Adrenal gland (tissue), 12 donors: Measurements from ENCODE around the gene KRTAP4-11. TPM values are rescaled to one million over a fixed set of nuclear protein-coding genes. Genes with fewer than 3 reads are reported as not detected.
"Not testable (repeated sequence)": the region's sequence is repeated elsewhere in the genome, so short reads cannot be mapped to it uniquely, and the experiment has no call there.

ENCODE experiments used
- DNase-seq, 7 donors: peaks; one replicate each; pipeline ENCODE4 v3.0.0-alpha.2; 2019 to 2020
- H3K27ac ChIP-seq, 5 donors: fragments of 200-600 bp; sonication (generic) in 4 of 5; 1 replicate in 3 of 5; 2 replicates in 2 of 5; pipeline versions ENCODE4 v1.5.1 to v1.8.0; 2016 to 2020; ENCODE audit warnings: mild to moderate bottlenecking in 1 of 5
- H3K27me3 ChIP-seq: fragments of 200-600 bp; 2 replicates; pipeline ENCODE4 v1.8.0; 2021
- H3K36me3 ChIP-seq, 2 donors: fragments of 200-600 bp; replicated peaks in 1 of 2; 1 replicate in 1 of 2; 2 replicates in 1 of 2; pipeline versions ENCODE4 v1.5.1 to v1.8.0; 2018 to 2022
- H3K4me1 ChIP-seq, 2 donors: fragments of 200-600 bp; replicated peaks in 1 of 2; 1 replicate in 1 of 2; 2 replicates in 1 of 2; pipeline versions ENCODE4 v1.5.1 to v1.8.0; 2018 to 2021
- H3K4me3 ChIP-seq, 4 donors: fragments of 200-600 bp; sonication (generic) in 3 of 4; one replicate each; pipeline ENCODE4 v1.5.1; 2016 to 2018
- H3K9me3 ChIP-seq, 3 donors: fragments of 200-600 bp; sonication (generic) in 1 of 3; replicated peaks in 1 of 3; 1 replicate in 2 of 3; 2 replicates in 1 of 3; pipeline versions ENCODE4 v1.5.1 to v1.8.0; 2016 to 2021
- POLR2A ChIP-seq, 2 donors: fragments of 450-650 bp; IDR thresholded peaks; one replicate each; pipeline ENCODE4 v1.6.1; 2017; ENCODE audit warnings: antibody characterized with exemption in 2 of 2, mild to moderate bottlenecking in 2 of 2, moderate library complexity in 1 of 2
- WGBS, 4 donors: extraction: QIAGEN DNeasy Blood & Tissue Kit in 2 of 4; methylation state at CpG; one replicate each; pipeline versions ENCODE4 v1.1.5 to v1.1.7; 2013 to 2017; 5-methylcytosine and 5-hydroxymethylcytosine counted together
- intact Hi-C, 2 donors: fragments of 100-400 bp; cut with DNase I; formaldehyde crosslinking; loops; one replicate each; pipeline versions ENCODE4 v1.14.1 to v1.15.0; 2022 to 2023
- polyA plus RNA-seq, 3 donors: library from polyadenylated mRNA; stranded (reverse); fragments of 200-250 nt in 2 of 3; fragments of 350-450 nt in 1 of 3; fragmentation: Illumina TruSeq in 1 of 3; extraction: RNeasy Lipid Tissue Mini Kit (QIAGEN cat#74804) in 1 of 3; gene quantifications; one replicate each; pipeline ENCODE4 v1.2.3, GENCODE V29; 2013 to 2014
- total RNA-seq, 9 donors: library from RNA; depleted of rRNA in 4 of 9; stranded (reverse); fragments of >200 nt in 4 of 9; fragments of 120-200 nt in 1 of 9; fragmentation: NEBNext Ultra II Directional in 1 of 9; extraction: Animal tissue kit (Norgen Biotek cat#: 25700) in 1 of 9; gene quantifications; one replicate each; pipeline versions ENCODE4 v1.1.0 to v1.2.4, GENCODE V29; 2013 to 2023
- TF ChIP-seq, protein P1 (sequence below), 6 experiments: fragments of 450-650 bp in 4 of 6; fragments of 200-600 bp in 2 of 6; sonication (generic) in 1 of 6; IDR thresholded peaks; 1 replicate in 5 of 6; 2 replicates in 1 of 6; pipeline versions ENCODE4 v1.5.1 to v1.8.0; 2016 to 2021; ENCODE audit warnings: antibody characterized with exemption in 6 of 6, mild to moderate bottlenecking in 2 of 6, moderate library complexity in 1 of 6
- donor health status: healthy with polysubstance abuse.
- donor health status: Bipolar disorder and iron deficiency.
- donor health status: DM: yes; HTN: yes; CAD: no.
- donor health status: DM: no; HTN: no; CAD: no.
- donor health status: DM: no; HTN: no; CAD: no.
- donor health status: DM: yes; HTN: yes; CAD: no.

The KRTAP4-11 gene
- total and polyA plus RNA-seq, 12 donors = not detected

DNA sequence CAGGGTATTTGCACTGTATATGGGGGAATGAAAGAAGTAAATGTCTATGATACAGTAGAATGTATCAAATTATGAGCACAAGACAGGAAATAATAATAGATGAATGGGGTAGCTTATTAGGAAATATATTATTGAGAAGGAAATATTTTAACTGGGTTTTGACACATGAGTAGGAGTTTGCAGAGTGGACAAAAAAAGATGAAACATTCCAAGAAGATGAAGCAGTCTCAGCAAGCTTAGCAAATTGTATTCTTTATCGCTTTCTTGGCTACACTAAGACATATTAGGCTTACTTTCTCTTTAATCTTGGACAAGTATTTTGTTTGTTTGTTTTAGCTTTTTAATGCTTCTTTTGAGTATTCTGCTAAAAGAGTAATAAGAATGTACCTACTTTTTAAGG is 14.3 kb downstream of the KRTAP4-11 start:
- Histone ChIP-seq H3K36me3 (no peaks in the 10 kb centered on the region), H3K9me3 (no peaks in the 10 kb centered on the region), H3K4me1 (no peaks in the 10 kb centered on the region), H3K27me3 (no peaks in the 10 kb centered on the region), H3K4me3 (no peak overlapping the region), H3K27ac (no peak overlapping the region)
- no peak for TF ChIP-seq POLR2A (IDR thresholded peaks at IDR 0.05)
- TF ChIP-seq, protein P1, sequence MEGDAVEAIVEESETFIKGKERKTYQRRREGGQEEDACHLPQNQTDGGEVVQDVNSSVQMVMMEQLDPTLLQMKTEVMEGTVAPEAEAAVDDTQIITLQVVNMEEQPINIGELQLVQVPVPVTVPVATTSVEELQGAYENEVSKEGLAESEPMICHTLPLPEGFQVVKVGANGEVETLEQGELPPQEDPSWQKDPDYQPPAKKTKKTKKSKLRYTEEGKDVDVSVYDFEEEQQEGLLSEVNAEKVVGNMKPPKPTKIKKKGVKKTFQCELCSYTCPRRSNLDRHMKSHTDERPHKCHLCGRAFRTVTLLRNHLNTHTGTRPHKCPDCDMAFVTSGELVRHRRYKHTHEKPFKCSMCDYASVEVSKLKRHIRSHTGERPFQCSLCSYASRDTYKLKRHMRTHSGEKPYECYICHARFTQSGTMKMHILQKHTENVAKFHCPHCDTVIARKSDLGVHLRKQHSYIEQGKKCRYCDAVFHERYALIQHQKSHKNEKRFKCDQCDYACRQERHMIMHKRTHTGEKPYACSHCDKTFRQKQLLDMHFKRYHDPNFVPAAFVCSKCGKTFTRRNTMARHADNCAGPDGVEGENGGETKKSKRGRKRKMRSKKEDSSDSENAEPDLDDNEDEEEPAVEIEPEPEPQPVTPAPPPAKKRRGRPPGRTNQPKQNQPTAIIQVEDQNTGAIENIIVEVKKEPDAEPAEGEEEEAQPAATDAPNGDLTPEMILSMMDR (IDR thresholded peaks at IDR 0.05) = no peak
- WGBS, 4 donors = 82 to 94% (median 85%) methylated on average over 1 of the region's 1 CpG
- intact Hi-C loops = no loop called here
- DNase-seq = no peak

DNA sequence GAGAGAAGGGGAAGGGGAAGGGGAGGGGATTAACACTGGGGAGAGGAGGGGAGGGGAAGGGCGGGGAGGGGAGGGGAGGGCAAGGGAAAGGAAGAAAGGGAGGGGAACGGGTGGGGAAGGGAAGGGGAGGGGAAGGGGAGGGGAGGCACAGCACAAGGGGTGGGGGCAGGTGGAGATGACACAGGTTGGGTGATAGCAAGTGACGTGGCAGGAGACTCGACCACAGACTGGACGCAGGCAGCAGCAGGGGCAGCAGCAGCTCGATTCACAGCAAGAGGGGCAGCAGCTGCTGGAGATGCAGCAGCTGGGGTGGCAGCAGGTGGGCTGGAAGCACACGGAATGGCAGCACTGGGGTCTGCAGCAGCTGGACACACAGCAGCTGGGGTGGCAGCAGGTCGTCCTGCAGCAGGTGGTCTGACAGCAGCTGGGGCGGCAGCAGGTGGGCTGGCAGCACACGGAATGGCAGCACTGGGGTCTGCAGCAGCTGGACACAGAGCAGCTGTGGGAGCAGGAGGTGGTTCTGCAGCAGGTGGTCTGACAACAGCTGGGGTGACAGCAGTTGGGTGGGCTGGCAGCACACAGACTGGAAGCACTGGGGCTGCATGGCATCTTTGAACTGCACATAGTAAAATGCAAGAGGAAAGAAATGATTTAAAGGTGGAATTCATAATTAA is 16.4 kb downstream of the KRTAP4-11 start, which contains the start of gene KRTAP4-16:
KRTAP4-16 (minus strand) TSS at position 624 of the 674 bp plus-strand sequence; CDS start at position 624, 0 bp downstream.
- Histone ChIP-seq H3K4me3 (no peak within 1 kb of the TSS), H3K36me3 (no peaks in the 10 kb centered on the region), H3K4me1 (no peaks in the 10 kb centered on the region), H3K27ac (no peak within 1 kb of the TSS), H3K27me3 (no peaks in the 10 kb centered on the region), H3K9me3 (no peaks in the 10 kb centered on the region)
- no peak for TF ChIP-seq POLR2A (IDR thresholded peaks at IDR 0.05)
- TF ChIP-seq, protein P1 (IDR thresholded peaks at IDR 0.05) = no peak
- intact Hi-C loops = no loop called here
- 44 to 68% (median 62%) methylated on average over 8 to 10 of the region's 10 CpGs for WGBS, 4 donors
- no peak for DNase-seq

DNA sequence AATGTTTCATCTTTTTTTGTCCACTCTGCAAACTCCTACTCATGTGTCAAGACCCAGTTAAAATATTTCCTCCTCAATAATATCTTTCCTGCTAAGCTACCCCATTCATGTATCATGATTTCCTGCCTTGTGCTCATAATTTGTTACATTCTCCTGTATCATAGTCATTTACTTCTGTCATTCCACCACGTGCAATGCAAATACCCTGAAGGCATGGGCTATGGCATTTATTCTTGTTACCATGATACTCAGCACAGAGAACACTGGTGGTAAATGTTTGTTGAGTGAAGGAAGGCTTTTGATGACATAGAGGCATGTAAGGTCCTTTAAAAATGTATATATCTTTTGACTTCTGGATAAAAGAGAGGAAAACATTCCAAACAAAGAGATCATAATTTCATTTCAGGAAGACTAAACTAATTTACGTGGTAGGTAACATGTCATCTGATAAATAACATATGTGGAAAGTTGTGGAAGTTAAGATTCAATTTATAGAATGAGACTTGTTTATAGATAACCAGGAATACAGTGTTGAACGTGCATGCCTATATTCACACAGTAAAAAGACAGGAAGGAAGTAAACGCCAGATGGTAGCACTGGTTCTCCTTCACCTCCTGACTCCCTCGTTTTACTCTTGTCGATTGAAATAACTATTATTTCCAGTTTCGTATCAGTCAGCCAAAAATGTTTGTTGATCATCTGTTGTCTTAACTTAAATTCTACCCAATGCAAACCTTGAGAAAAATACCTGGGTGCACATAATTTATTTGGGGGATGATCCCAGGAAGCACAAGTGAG is 18.3 kb downstream of the KRTAP4-11 start:
- H3K27me3 ChIP-seq, DNase-seq, H3K4me3 ChIP-seq, H3K36me3 ChIP-seq, intact Hi-C loops, H3K27ac ChIP-seq, H3K4me1 ChIP-seq, H3K9me3 ChIP-seq: not testable (repeated sequence)
- WGBS, 4 donors = 46 to 54% (median 49%) methylated on average over 7 of the region's 7 CpGs

DNA sequence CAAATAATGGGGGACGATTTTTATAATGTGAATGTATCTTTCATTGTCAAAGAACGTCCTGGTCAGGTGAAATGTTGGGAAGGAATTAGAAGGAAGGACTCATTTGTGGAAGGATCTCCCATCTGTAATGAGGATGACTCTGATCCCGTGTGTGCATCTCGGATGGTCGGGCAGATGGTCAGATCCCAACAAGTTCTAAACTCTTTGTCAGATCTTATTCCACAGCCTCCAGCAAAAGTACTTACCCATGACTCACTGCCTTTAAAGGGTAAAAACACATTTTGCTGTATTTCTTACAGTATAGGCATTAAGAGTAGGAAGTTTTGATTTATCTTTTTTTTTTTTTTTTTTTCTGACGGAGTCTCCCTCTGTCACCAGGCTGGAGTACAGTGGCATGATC is 19.7 kb downstream of the KRTAP4-11 start:
- Histone ChIP-seq H3K4me3 (no peak overlapping the region), H3K4me1 (no peaks in the 10 kb centered on the region), H3K9me3 (no peaks in the 10 kb centered on the region), H3K27me3 (no peaks in the 10 kb centered on the region), H3K36me3 (no peaks in the 10 kb centered on the region), H3K27ac (no peak overlapping the region)
- no peak for DNase-seq
- intact Hi-C loops = no loop called here
- TF ChIP-seq POLR2A (IDR thresholded peaks at IDR 0.05) = no peak
- TF ChIP-seq, protein P1 (IDR thresholded peaks at IDR 0.05) = no peak
- WGBS, 4 donors = 63 to 80% (median 76%) methylated on average over 6 of the region's 6 CpGs
